Measurements from ENCODE around the gene RTP1.
"Not testable (repeated sequence)": the region's sequence is repeated elsewhere in the genome, so short reads cannot be mapped to it uniquely, and the experiment has no call there.

Gene RTP1

GRCh38 chr3:187237741-187238140 lies 40.5 kb downstream of the RTP1 start:
- DNase-seq (ENCODE audit: insufficient read length, low spot score) = no peak
- no peak for FAIRE-seq

- no peak for DNase-seq (ENCODE audit: insufficient read length, low spot score)
Measured at GRCh38 chr3:187238239-187238638, 41.0 kb downstream of the RTP1 start.

GRCh38 chr3:187238835-187239234 lies 41.5 kb downstream of the RTP1 start:
- not testable (repeated sequence) for FAIRE-seq; DNase-seq (ENCODE audit: insufficient read length, low spot score)

More at GRCh38 chr3:187238239-187238638, 41.0 kb downstream of the RTP1 start:
- FAIRE-seq = no peak

DNA sequence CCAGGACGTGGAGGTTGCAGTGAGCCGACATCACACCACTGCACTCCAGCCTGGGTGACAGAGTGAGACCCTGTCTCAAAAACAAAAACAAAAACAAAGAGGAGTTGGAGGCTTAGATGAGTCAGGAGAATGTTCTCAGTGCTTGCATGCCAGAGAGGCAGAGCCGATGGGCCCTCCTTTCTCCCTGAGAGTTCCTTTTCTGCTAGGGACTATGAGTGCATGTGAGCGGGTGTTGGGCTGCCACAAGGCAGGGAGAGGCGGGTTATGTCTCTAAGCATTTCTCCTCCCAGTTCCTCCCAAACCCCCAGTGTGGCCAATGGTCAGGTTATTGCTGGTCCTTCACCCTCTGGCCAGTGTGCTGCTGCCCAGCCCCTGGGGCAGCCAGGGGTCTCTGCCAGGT lies 45.1 kb downstream of the RTP1 start:
- FAIRE-seq (no peak), DNase-seq (ENCODE audit: insufficient read length, low spot score) (no peak)

- FAIRE-seq = no peak
Measured at GRCh38 chr3:187242900-187243299, 45.6 kb downstream of the RTP1 start.

GRCh38 chr3:187243933-187244524 lies 46.7 kb downstream of the RTP1 start:
- no peak for FAIRE-seq
- no peak for DNase-seq (ENCODE audit: insufficient read length, low spot score)

More at GRCh38 chr3:187242900-187243299, 45.6 kb downstream of the RTP1 start:
- DNase-seq (ENCODE audit: insufficient read length, low spot score) = no peak

- no peak for DNase-seq (ENCODE audit: insufficient read length, low spot score)
- no peak for FAIRE-seq
Measured at GRCh38 chr3:187247398-187247797, 50.1 kb downstream of the RTP1 start.

Measured in HTR-8/SVneo (cell line).